D341Med (cell line): ENCODE data around the gene BTG2.
A peak's percentile ranks its signal among the peaks of the same experiment; 100 is the strongest.

Source experiments
- DNase-seq: peaks from one replicate; pipeline ENCODE4 v3.0.0; 2012; ENCODE audit warnings: low spot score

The BTG2 gene

GRCh38 chr1:203317429-203318228, 12.3 kb downstream of the BTG2 start:
- no peak for DNase-seq

- no peak for DNase-seq
Observed at GRCh38 chr1:203318229-203318517, 12.9 kb downstream of the BTG2 start.

- peak; percentile 51 for DNase-seq
Observed at GRCh38 chr1:203320591-203321272, 15.4 kb downstream of the BTG2 start.

- no peak for DNase-seq
Observed at GRCh38 chr1:203321273-203322052, 16.1 kb downstream of the BTG2 start.

GRCh38 chr1:203322500-203323179, 17.3 kb downstream of the BTG2 start:
- no peak for DNase-seq

- DNase-seq = no peak
Observed at GRCh38 chr1:203323587-203323986, 18.3 kb downstream of the BTG2 start.

- DNase-seq = no peak
Observed at GRCh38 chr1:203324105-203325025, 19.0 kb downstream of the BTG2 start.

GRCh38 chr1:203325026-203325417, 19.7 kb downstream of the BTG2 start:
- peak; percentile 45 for DNase-seq

GRCh38 chr1:203325418-203326091, 20.2 kb downstream of the BTG2 start:
- DNase-seq = peak; percentile 95

- DNase-seq = peak; percentile 99
Observed at GRCh38 chr1:203326830-203327683, 21.7 kb downstream of the BTG2 start.

GRCh38 chr1:203327684-203328457, 22.6 kb downstream of the BTG2 start:
- DNase-seq = peak; percentile 88

GRCh38 chr1:203328714-203329122, 23.4 kb downstream of the BTG2 start:
- DNase-seq = no peak

- no peak for DNase-seq
Observed at GRCh38 chr1:203331224-203331623, 25.9 kb downstream of the BTG2 start.

GRCh38 chr1:203335503-203335902, 30.2 kb downstream of the BTG2 start:
- DNase-seq = no peak

- DNase-seq = no peak
Observed at GRCh38 chr1:203336097-203336496, 30.8 kb downstream of the BTG2 start.

GRCh38 chr1:203338335-203339036, 33.2 kb downstream of the BTG2 start:
- DNase-seq = peak; percentile 88

GRCh38 chr1:203340112-203340790, 34.9 kb downstream of the BTG2 start:
- DNase-seq = peak; percentile 89
